Motor neuron (in vitro differentiated cells): Measurements from ENCODE around the gene CITED2. TPM values are rescaled to one million over a fixed set of nuclear protein-coding genes. Genes with fewer than 3 reads are reported as not detected.
A peak's percentile ranks its signal among the peaks of the same experiment; 100 is the strongest.

ENCODE experiments used
- ATAC-seq, 8 experiments: fragments of 200-7000 bp; cut with Tn5 transposase; replicated peaks in 6 of 8; 2 replicates each; pipeline ENCODE4 v1.8.0; 2021; ENCODE audit warnings: mild to moderate bottlenecking in 8 of 8, moderate library complexity in 8 of 8
- H3K27ac ChIP-seq, 2 donors: fragments of 250-450 bp; sonication (Bioruptor Pico); 2 replicates each; pipeline ENCODE4 v1.9.0; 2021; ENCODE audit warnings: antibody characterized with exemption in 2 of 2, mild to moderate bottlenecking in 2 of 2, moderate library complexity in 1 of 2
- H3K4me1 ChIP-seq, 2 donors: fragments of 250-450 bp; sonication (Bioruptor Pico); replicated peaks in 1 of 2; 2 replicates each; pipeline ENCODE4 v1.6.1; 2021; ENCODE audit warnings: antibody characterized with exemption in 2 of 2, mild to moderate bottlenecking in 2 of 2, moderate library complexity in 1 of 2
- H3K4me3 ChIP-seq, 5 donors: fragments of 250-450 bp; sonication (Bioruptor Pico); 2 replicates each; pipeline ENCODE4 v1.9.0; 2021; ENCODE audit warnings: antibody characterized with exemption in 5 of 5, mild to moderate bottlenecking in 5 of 5, moderate library complexity in 4 of 5
- WGBS, 10 experiments: fragments of 450-650 bp; shearing (Covaris generic); methylation state at CpG; one replicate each; pipeline ENCODE4 v1.0.0; 2022; 5-methylcytosine and 5-hydroxymethylcytosine counted together
- in situ Hi-C, 9 experiments: fragments of 400-800 bp; cut with MboI; loops; one replicate each; pipeline ENCODE4 v1.15.0; 2021; ENCODE audit warnings: low sequenced_read_pairs in 9 of 9, low pct_unique_long_range_greater_than_20kb in 2 of 9; ENCODE audit not compliant: unreplicated experiment in 9 of 9
- total RNA-seq, 8 experiments: library from RNA; unstranded; fragments of 300-600 nt; gene quantifications; 2 replicates each; pipeline versions ENCODE4 v1.2.3 to v1.2.4, GENCODE V29; 2022

Gene CITED2
- total RNA-seq, 8 experiments from 2014 or later: 15.7 to 84.6 (median 35.0) TPM

- WGBS, 10 experiments: 20 to 86% (median 67%) methylated on average over 1 of the region's 1 CpG; no CpG with 5 or more reads in 6 of the 10 experiments
- no peak overlapping the region for H3K27ac ChIP-seq
- H3K4me1 ChIP-seq: peaks cover 6 to 12% of the 10 kb centered on the region in 2 donors
- no peak overlapping the region for H3K4me3 ChIP-seq
- peak in 1 of 8 experiments; percentile 6 for ATAC-seq
- in situ Hi-C loops: loop anchor here in 3 of 9 experiments (25.0 kb wide), 3 partner anchors 189 to 1039 kb away; no protein-coding TSS in a partner anchor
Measured at GRCh38 chr6:139398658-139399057, 24.2 kb upstream of the CITED2 start.

DNA sequence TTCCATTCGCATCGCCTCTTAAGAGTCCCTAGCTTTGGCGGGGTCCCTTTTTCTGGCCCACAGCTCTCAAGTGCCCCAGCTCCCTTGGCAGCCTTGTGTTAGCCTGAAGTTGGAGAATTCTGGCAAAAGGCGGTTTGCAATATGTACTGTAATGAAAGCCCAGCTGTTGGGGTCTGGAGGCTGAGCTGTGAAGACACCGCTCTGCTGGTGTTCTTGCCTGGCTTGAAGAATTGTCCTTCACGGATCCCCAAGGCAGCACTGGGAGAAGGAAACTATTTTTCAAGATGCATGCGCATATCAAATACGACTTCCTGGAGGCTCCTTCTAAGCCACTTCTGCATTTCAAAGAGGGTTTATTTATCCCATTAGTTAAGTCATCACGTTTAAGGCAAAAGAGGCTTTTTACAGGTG lies 21.4 kb upstream of the CITED2 start:
- in situ Hi-C loops: loop anchor here in 3 of 9 experiments (25.0 kb wide), 3 partner anchors 191 to 1041 kb away; no protein-coding TSS in a partner anchor
- WGBS, 10 experiments: 29 to 91% (median 62%) methylated on average over 1 to 9 of the region's 9 CpGs; no CpG with 5 or more reads in 1 of the 10 experiments
- ATAC-seq: peak; percentile 47 to 96 (median 65)

GRCh38 chr6:139395371-139395770 lies 20.9 kb upstream of the CITED2 start:
- no peak for ATAC-seq
- Histone ChIP-seq H3K4me3 (no peak overlapping the region), H3K4me1 (peaks cover 6 to 12% of the 10 kb centered on the region in 2 donors), H3K27ac (no peak overlapping the region)
- in situ Hi-C loops: loop anchor here in 3 of 9 experiments (25.0 kb wide), 3 partner anchors 192 to 1042 kb away; no protein-coding TSS in a partner anchor
- WGBS, 10 experiments: 14 to 86% (median 60%) methylated on average over 1 of the region's 1 CpG; no CpG with 5 or more reads in 5 of the 10 experiments

More for the DNA sequence above, 21.4 kb upstream of the CITED2 start:
- no peak overlapping the region for H3K27ac ChIP-seq
- H3K4me1 ChIP-seq: peaks cover 6 to 12% of the 10 kb centered on the region in 2 donors
- no peak overlapping the region for H3K4me3 ChIP-seq

GRCh38 chr6:139394027-139394649 lies 19.7 kb upstream of the CITED2 start:
- H3K4me3 ChIP-seq: no peak overlapping the region
- ATAC-seq: no peak
- in situ Hi-C loops: loop anchor here in 3 of 9 experiments (25.0 kb wide), 3 partner anchors 193 to 1043 kb away; no protein-coding TSS in a partner anchor
- H3K4me1 ChIP-seq: peaks cover 6 to 12% of the 10 kb centered on the region in 2 donors
- WGBS, 10 experiments: 40 to 86% (median 83%) methylated on average over 1 of the region's 1 CpG; no CpG with 5 or more reads in 4 of the 10 experiments
- H3K27ac ChIP-seq: no peak overlapping the region

- Histone ChIP-seq H3K4me3 (no peak overlapping the region), H3K4me1 (peaks cover 6 to 12% of the 10 kb centered on the region in 2 donors), H3K27ac (no peak overlapping the region)
- in situ Hi-C loops: loop anchor here in 3 of 9 experiments (25.0 kb wide), 3 partner anchors 195 to 1045 kb away; no protein-coding TSS in a partner anchor
- ATAC-seq: no peak
- 20 to 80% (median 43%) methylated on average over 1 of the region's 1 CpG; no CpG with 5 or more reads in 3 of the 10 experiments for WGBS, 10 experiments
Measured at GRCh38 chr6:139392794-139393193, 18.3 kb upstream of the CITED2 start.

- no peak for ATAC-seq
- WGBS, 10 experiments: 60 to 100% (median 89%) methylated on average over 1 to 3 of the region's 3 CpGs; no CpG with 5 or more reads in 2 of the 10 experiments
- H3K27ac ChIP-seq: no peak overlapping the region
- in situ Hi-C loops: loop anchor here in 3 of 9 experiments (25.0 kb wide), 3 partner anchors 196 to 1046 kb away; no protein-coding TSS in a partner anchor
- peaks cover 6 to 12% of the 10 kb centered on the region in 2 donors for H3K4me1 ChIP-seq
- no peak overlapping the region for H3K4me3 ChIP-seq
Measured at GRCh38 chr6:139391709-139392108, 17.3 kb upstream of the CITED2 start.

DNA sequence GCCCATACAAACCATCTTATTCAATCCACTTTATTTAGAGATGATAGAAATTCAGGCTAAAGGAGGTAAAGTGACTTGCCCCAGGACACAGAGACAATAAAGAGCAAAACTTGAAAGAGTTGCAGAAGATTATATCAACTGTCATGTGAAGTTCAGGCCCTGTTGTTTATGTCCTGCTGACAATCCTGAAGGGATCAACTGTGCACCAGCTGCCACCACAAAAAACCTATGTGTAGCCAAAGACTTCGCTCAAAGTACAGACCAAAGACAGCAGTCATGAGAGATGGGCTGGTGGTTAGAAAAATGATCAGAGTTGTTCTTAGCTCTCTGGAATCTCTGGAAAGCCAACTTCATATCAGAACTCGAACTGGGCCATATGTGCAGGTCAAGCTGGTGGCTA lies 16.0 kb upstream of the CITED2 start:
- Histone ChIP-seq H3K4me3 (no peak overlapping the region), H3K27ac (no peak overlapping the region), H3K4me1 (peaks cover 2 to 3% of the 10 kb centered on the region in 2 donors)
- no peak for ATAC-seq
- in situ Hi-C loops: loop anchor here in 3 of 9 experiments (25.0 kb wide), 3 partner anchors 197 to 1047 kb away; no protein-coding TSS in a partner anchor
- 50 to 100% (median 94%) methylated on average over 1 to 2 of the region's 2 CpGs; no CpG with 5 or more reads in 3 of the 10 experiments for WGBS, 10 experiments

DNA sequence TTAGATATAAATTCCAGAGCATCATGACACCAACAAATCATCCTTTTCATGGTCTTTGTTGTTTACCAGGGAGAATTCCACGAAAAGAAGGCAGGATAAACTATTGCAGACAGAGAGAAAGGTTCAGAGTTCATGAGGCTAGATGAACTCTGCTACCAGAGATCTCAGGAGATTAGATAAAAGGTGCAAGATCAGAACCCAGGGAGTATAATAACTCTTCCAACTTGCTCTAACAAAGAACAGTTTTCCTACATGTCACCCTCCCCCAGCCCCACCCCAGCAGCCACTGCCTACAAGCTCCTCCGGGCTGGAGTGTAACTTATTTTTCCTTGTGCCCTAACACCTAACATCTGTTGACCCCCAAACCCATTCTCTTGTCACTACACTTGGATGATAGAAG lies 13.9 kb upstream of the CITED2 start:
- Histone ChIP-seq H3K4me1 (no peaks in the 10 kb centered on the region), H3K4me3 (no peak overlapping the region), H3K27ac (no peak overlapping the region)
- no peak for ATAC-seq
- in situ Hi-C loops: loop anchor here in 3 of 9 experiments (25.0 kb wide), 3 partner anchors 199 to 1049 kb away; no protein-coding TSS in a partner anchor
- 33 to 70% (median 50%) methylated on average over 1 to 2 of the region's 2 CpGs; no CpG with 5 or more reads in 5 of the 10 experiments for WGBS, 10 experiments

DNA sequence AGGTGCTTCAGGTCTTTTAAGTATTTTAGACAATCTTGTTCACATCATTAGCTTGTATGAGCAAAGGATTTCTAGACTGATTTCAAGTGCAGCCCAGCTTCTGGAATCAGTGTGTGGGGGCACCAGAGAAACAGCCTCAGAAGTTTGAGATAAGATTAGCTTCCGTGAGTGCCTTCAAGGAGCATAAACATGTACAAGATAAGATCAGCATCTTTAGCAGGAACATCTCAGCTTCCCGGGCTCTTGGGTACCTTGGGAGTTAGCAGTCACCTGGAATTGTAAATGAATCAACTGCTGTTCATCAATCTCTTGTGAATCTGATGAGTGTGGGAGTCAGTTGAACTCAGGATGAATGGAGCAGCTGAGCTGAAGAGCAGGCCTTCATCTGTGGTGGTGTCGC lies 12.0 kb upstream of the CITED2 start:
- in situ Hi-C loops: loop anchor here in 3 of 9 experiments (25.0 kb wide), 3 partner anchors 201 to 1051 kb away; no protein-coding TSS in a partner anchor
- WGBS, 10 experiments: 29 to 100% (median 92%) methylated on average over 1 to 3 of the region's 3 CpGs; no CpG with 5 or more reads in 2 of the 10 experiments

GRCh38 chr6:139381216-139381865 lies 6.9 kb upstream of the CITED2 start:
- Histone ChIP-seq H3K27ac (no peak overlapping the region), H3K4me3 (no peak overlapping the region), H3K4me1 (peaks cover 6 to 10% of the 10 kb centered on the region in 2 donors)
- in situ Hi-C loops: loop anchor here in 3 of 9 experiments (25.0 kb wide), 3 partner anchors 206 to 1056 kb away; no protein-coding TSS in a partner anchor
- no peak for ATAC-seq
- WGBS, 10 experiments: 32 to 96% (median 75%) methylated on average over 3 to 6 of the region's 6 CpGs

More for the DNA sequence above, 12.0 kb upstream of the CITED2 start:
- ATAC-seq: no peak
- Histone ChIP-seq H3K4me3 (no peak overlapping the region), H3K4me1 (no peaks in the 10 kb centered on the region), H3K27ac (no peak overlapping the region)

DNA sequence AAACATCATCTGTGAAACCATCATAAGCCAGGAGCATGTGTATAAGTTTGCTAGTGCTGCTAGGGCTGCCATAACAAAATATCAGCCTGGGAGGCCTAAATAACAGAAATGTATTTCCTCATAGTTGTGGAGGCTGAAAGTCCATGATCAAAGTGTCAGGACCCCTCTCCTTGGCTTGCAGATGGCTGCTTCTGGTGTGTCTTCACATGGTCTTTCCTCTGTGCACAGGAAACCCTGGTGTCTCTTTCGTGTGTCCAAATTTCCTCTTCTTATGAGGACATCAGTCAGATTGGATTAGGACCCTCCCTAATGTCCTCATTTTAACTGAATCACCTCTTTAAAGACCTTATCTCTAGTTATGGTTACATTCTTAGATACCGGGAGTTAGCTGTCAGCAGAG lies 6.2 kb upstream of the CITED2 start:
- in situ Hi-C loops: loop anchor here in 3 of 9 experiments (25.0 kb wide), 3 partner anchors 207 to 1057 kb away; no protein-coding TSS in a partner anchor
- Histone ChIP-seq H3K4me1 (peaks cover 8 to 12% of the 10 kb centered on the region in 2 donors), H3K27ac (no peak overlapping the region), H3K4me3 (no peak overlapping the region)
- no peak for ATAC-seq
- whole genome bisulfite sequencing, 10 experiments: 75 to 100% (median 86%) methylated on average over 1 to 2 of the region's 2 CpGs; no CpG with 5 or more reads in 3 of the 10 experiments

DNA sequence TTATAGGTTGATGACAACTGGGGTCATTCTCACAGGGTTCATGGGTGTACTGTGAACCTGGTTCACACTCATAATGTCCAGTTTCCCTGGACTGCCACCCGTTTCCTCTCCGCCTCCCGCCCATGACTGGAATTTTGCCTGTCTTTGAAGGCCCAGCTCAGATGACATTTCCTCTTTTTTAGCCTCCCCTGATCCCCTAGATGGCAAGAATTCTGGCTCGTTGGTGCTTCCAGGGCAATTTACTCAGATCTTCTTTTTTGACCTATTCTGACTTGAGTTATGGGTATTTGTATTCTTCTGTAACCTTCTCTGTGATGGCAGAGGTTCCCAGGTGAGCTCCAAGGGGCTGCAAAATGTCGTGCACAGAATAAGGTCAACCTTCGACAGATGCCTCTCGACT lies 5.7 kb upstream of the CITED2 start:
- 50 to 100% (median 91%) methylated on average over 1 to 7 of the region's 7 CpGs; no CpG with 5 or more reads in 4 of the 10 experiments for WGBS, 10 experiments
- H3K4me1 ChIP-seq: peaks cover 8 to 12% of the 10 kb centered on the region in 2 donors
- in situ Hi-C loops: loop anchor here in 3 of 9 experiments (25.0 kb wide), 3 partner anchors 207 to 1057 kb away; no protein-coding TSS in a partner anchor
- H3K4me3 ChIP-seq: no peak overlapping the region
- H3K27ac ChIP-seq: no peak overlapping the region
- ATAC-seq: no peak
